Stimulated activated CD8-positive, alpha-beta memory T cell treated with anti-CD3 and anti-CD28 coated beads, Interleukin-4, amount 100 ng/mL, for 24 hours (primary cell): ENCODE results near the gene DNAH8.

ENCODE experiments used
- DNase-seq: peaks from one replicate; pipeline ENCODE4 v3.0.0-alpha.2; 2020; ENCODE audit warnings: low read depth

DNAH8 gene

GRCh38 chr6:39018103-39018502 lies 303.0 kb downstream of the DNAH8 start:
- no peak for DNase-seq

- no peak for DNase-seq
Observed at GRCh38 chr6:39020136-39020535, 305.0 kb downstream of the DNAH8 start.

- no peak for DNase-seq
Observed at GRCh38 chr6:39021041-39021440, 305.9 kb downstream of the DNAH8 start.

GRCh38 chr6:39021779-39022178 lies 306.7 kb downstream of the DNAH8 start:
- no peak for DNase-seq

GRCh38 chr6:39026175-39026574 lies 311.1 kb downstream of the DNAH8 start:
- no peak for DNase-seq

DNA sequence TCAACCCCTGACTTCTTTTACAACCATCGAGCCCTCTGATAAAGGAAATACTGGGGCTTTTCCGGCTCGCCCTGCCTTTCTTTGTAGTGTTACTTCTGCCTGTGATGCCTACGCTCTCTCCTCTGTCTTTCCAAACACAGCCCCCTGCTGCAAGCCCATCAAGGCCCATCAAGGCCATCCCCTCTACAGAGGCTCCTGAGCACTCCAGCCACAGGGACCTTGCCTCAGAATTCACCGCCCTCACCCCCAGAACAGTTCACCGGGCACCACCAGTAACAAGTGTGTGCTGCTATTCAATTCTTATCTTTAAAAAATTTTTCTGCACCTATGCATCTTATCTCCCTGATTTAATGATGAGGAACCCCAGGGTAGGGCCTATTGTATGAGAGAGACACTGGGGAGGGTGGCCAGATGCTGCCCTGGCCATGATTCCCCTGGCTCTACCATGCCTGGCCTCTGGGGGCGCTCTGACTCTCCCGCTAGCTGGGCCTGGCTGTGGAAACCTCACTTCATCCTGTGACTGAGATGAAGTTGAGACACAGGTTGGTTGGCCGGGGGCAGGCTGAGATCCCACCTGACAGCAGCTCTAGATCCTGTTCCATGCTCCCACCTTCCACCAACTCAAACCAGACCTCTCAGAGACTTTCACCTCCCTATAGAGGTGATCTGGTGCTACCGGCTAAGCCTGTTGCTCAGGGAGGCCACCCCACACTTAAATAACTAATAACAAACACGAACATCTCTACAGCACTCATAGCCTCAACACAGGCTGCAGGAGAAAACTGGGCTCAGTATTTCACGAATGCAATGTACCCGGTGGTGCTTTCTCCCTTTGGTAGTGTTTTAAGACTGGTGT lies 314.3 kb downstream of the DNAH8 start:
- peak; percentile 33 for DNase-seq

- DNase-seq, result no peak
Observed at GRCh38 chr6:39035681-39036080, 320.6 kb downstream of the DNAH8 start.

DNA sequence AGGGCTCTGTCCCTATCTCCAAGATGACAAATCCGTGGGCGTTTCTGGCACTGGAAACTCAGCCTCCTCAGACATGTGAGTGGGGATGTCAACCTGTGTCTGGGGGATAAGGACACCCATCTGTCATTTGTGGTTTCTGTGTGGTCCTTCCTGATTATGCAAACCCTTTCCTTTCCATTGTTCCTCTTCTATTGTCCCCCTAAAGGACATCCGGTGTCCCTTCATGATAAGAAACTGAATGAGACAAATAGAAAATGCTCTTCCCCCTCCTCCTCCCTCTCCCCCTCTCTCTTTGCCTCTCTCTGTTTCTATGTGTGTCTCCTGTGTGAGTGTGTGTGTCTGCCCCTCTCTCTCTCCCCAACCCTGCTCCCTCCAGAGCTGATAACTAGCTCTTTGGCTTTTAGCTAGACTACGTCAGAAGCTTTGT lies 322.0 kb downstream of the DNAH8 start:
- no peak for DNase-seq

- DNase-seq, result no peak
Observed at GRCh38 chr6:39037707-39038106, 322.6 kb downstream of the DNAH8 start.

GRCh38 chr6:39040080-39040673 lies 325.1 kb downstream of the DNAH8 start:
- no peak for DNase-seq

DNA sequence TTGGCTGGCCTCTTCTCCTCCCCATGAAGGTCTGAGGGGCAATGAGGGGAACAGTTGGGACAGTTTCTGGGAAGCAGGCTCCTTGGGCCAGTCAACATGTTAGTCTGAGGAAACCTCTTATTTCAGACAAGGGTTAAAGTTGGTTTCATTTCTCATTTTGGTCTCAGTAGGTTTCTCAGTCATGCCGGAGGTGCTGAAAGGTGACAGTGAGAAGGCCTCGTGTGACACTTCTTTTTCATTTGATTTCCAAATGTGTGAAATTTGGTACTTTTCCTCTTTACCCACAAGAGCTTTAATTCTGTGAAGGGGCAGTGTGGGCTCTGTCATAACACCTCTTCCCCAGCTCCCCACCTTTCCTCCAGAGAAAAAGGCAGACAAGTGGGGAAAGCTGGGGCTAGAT lies 326.0 kb downstream of the DNAH8 start:
- no peak for DNase-seq

DNA sequence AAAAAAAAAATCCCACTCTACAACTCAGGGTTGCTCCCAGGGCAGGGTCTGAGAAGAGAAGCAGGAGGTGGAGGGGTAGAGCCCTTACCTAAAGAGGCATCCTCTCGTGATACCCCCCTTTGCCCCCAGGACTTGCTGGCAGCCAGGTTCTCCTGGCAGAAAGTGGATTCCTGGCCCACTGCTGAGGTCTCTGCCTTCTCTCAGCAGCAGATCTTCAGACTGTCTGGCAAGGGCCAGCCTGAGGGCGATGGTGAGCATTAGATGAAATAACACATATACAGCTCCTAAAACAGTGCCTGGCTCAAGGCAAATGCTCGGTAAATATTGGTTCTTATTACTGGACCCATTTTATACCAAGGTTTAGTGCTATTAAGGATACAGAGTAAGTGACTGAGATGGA lies 328.7 kb downstream of the DNAH8 start:
- DNase-seq, result no peak

DNA sequence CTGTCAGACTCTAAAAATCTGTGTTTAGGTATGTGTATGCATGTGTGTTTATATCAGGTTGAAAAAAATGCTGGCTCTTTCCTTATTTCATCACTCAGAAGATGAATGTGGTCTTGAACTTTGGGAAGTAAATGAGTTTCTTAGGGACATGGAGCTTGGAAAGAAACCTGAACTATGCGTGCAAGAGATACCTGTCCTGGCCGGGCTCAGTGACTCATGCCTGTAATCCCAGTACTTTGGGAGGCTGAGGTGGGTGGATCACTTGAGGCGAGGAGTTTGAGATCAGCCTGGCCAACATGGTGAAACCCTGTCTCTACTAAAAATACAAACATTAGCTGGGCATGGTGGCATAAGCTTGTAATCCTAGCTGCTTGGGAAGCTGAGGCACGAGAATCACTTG lies 329.1 kb downstream of the DNAH8 start:
- no peak for DNase-seq

GRCh38 chr6:39047434-39048327 lies 332.6 kb downstream of the DNAH8 start:
- DNase-seq, result no peak

DNA sequence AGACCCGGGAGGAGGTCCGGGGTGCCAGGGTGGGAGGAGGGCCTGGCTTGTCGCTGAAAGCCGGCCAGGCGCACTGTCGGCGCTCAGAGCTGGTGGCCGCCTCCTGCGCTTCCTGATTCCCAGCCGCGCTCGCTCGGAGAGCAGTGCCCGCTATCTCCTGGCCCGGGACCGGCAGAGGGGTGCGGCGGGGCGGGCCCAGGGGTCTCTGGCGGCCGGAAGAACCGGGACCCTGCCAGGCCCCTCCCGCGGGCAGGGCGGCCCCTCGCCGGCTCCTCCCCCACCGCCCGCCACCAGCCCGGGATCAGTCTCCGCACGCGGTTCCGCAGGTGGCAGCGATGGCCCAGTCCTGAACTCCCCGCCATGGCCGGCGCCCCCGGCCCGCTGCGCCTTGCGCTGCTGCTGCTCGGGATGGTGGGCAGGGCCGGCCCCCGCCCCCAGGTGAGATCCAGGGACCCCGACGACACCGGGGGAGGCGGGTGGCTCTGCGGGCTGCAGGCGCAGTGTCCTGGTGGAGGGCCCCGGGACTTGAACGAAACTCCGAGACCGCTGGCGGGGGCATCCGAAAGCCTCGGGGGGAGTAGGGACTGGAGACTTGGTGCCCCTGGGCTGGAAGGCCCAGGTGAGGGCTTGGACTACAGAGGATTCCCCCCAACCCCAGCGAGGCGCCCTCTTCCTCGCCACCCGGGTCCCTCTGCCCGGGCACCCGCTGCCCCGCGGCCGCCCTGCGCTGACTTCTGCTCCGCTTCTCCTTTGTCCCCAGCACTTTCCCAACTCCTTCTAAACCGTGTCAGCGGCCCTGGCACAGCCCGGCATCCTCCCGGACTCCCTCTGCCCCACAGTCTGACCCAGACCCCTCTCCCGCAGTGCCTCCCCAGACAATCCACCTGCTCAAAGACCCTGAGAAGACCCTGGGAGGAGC lies 333.6 kb downstream of the DNAH8 start, which contains the start of gene GLP1R:
GLP1R (plus strand) TSS at position 301 of the 919 bp plus-strand sequence; CDS start at position 361, 60 bp downstream.
- no peak for DNase-seq

DNA sequence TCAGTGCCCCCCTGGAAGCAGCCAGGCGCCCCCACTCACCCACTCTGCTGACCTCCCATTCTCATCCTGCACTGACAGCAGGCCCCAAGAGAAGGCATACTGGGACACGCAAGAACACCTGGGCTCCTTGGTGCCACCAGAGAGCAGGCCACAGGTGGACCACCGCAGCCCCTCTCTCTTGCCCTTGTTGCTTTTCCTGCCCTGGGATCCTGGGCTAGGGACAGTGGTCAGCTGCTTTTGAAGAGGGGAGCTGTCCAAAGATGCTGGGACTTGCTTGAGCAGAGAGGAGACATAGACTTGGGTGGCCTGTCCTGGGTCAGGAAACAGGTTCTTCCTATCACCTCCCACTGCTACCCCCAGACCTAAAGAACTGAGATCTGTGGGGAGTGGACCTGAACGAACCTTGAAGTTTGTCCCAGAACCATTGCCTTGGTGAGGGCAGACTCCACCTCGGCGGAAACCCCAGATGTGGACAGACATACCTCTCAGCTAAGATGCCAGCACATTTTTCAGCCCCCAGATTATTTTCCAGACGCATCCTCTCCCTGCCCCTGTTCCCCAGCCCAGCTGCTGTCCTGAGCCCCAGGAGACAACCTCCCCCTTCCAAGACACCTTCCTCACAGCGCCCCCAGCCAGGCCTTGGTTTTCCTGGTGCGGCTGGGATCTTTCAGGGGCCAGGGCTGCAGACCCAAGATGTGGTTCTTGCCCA lies 334.6 kb downstream of the DNAH8 start:
- no peak for DNase-seq

- DNase-seq, result no peak
Observed at GRCh38 chr6:39050453-39051112, 335.5 kb downstream of the DNAH8 start.

GRCh38 chr6:39051399-39052122 lies 336.4 kb downstream of the DNAH8 start:
- DNase-seq, result no peak

DNA sequence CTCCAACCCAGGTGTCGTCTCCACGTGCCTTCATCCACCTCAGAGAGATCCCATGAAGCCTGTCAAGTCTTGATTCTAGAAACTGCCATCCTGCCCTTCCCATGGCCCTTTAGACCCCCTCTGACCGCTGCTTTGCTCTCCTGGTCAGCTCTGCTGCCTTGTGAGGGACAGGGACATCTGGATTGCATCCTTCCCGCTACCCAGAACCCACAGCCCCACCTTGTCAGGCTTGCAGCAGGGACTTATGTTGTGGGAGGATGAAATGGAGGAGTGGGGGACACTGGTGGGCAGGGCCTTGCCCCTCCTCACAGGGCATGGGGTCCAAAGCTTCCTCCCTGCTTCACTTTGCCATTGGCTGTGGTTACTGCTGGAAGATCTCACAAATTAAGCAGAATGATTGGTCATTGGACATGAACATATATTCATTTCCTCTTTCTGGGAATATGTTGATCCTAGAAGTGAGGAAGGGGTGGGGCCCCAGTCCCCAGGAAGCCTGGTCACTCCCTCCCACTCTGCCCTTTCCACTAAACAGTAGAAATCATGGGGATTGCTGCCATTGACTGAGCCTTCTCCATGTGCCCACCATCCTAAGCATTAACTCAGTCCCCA lies 338.0 kb downstream of the DNAH8 start:
- DNase-seq, result no peak
